HepG2 (cell line): Measurements from ENCODE around the gene NCBP3. TPM values are rescaled to one million over a fixed set of nuclear protein-coding genes. Genes with fewer than 3 reads are reported as not detected.
"Not testable (repeated sequence)": the region's sequence is repeated elsewhere in the genome, so short reads cannot be mapped to it uniquely, and the experiment has no call there.

Source experiments
- ATAC-seq: fragments of 200-7000 bp; cut with Tn5 transposase; 3 replicates; pipeline ENCODE4 v1.9.1; 2020; ENCODE audit warnings: mild to moderate bottlenecking, moderate library complexity
- BruUV-seq: library from RNA; stranded (reverse); fragments of 400-500 nt; replicated peaks from 2 replicates; lab custom pipeline; 2021; lab: Mats Ljungman, UMichigan
- CTCF ChIA-PET: fragments of 300-600 bp; formaldehyde crosslinking; extraction: SDS; loops from one replicate; lab custom pipeline; 2021; ENCODE audit warnings: low total read pairs, inconsistent platforms, low intra/inter-chr PET ratio; lab: Yijun Ruan, JAX
- POLR2A ChIA-PET: fragments of 350-600 bp; sonication (Branson Sonifier 250); formaldehyde crosslinking; loops from one replicate; lab custom pipeline; 2020; ENCODE audit warnings: antibody characterized with exemption, inconsistent platforms; lab: Yijun Ruan, JAX
- DNase-seq: peaks from one replicate; pipeline ENCODE4 v3.0.0-alpha.2; 2015; ENCODE audit warnings: low spot score
- FAIRE-seq: peaks from 3 replicates; lab custom pipeline; 2011; peaks lifted over from hg19 to GRCh38; lab: Jason Lieb, UNC
- H2AFZ ChIP-seq: one replicate; pipeline ENCODE4 v1.6.1; 2011; ENCODE audit warnings: low read length, inconsistent platforms
- H3K27ac ChIP-seq: fragments of 300-600 bp; 3 replicates; pipeline ENCODE4 v1.8.0; 2011; ENCODE audit warnings: mixed run types, mild to moderate bottlenecking, mixed read lengths, low read length, inconsistent platforms; ENCODE audit not compliant: insufficient read depth; ENCODE audit errors: extremely low read length
- H3K27me3 ChIP-seq, 2 experiments: fragments of 200-600 bp in 1 of 2; 2 replicates in 1 of 2; 3 replicates in 1 of 2; pipeline versions ENCODE4 v1.6.0 to v1.8.0; 2011; ENCODE audit warnings: low read length in 2 of 2, mild to moderate bottlenecking in 2 of 2, moderate library complexity in 2 of 2, inconsistent platforms in 1 of 2; ENCODE audit not compliant: insufficient read depth in 2 of 2, control insufficient read depth in 1 of 2
- H3K36me3 ChIP-seq, 2 experiments: fragments of 200-600 bp in 1 of 2; replicated peaks in 1 of 2; 2 replicates in 1 of 2; 3 replicates in 1 of 2; pipeline versions ENCODE4 v1.5.1 to v1.8.0; 2011; ENCODE audit warnings: low read length in 2 of 2, inconsistent platforms in 1 of 2; ENCODE audit not compliant: insufficient read depth in 2 of 2, control insufficient read depth in 1 of 2
- H3K4me1 ChIP-seq: 2 replicates; pipeline ENCODE4 v1.5.1; 2012; ENCODE audit warnings: low read length, inconsistent platforms; ENCODE audit not compliant: insufficient read depth
- H3K4me2 ChIP-seq: 2 replicates; pipeline ENCODE4 v1.6.0; 2011; ENCODE audit warnings: low read depth, low read length, inconsistent platforms
- H3K4me3 ChIP-seq, 3 experiments: fragments of 200-600 bp in 1 of 3; sonication (generic), shearing (Covaris generic) in 1 of 3; replicated peaks in 1 of 3; 2 replicates each; pipeline ENCODE4 v1.5.1; 2011 to 2016; ENCODE audit warnings: low read length in 3 of 3, inconsistent platforms in 2 of 3, low read depth in 2 of 3, mild to moderate bottlenecking in 2 of 3, control low read depth in 1 of 3, mixed read lengths in 1 of 3; ENCODE audit not compliant: insufficient read depth in 1 of 3
- H3K79me2 ChIP-seq: one replicate; pipeline ENCODE4 v1.6.1; 2011; ENCODE audit warnings: low read length, inconsistent platforms; ENCODE audit not compliant: insufficient read depth
- H3K9ac ChIP-seq: 2 replicates; pipeline ENCODE4 v1.6.0; 2011; ENCODE audit warnings: mild to moderate bottlenecking, low read depth, low read length, inconsistent platforms; ENCODE audit not compliant: insufficient read depth
- H3K9me3 ChIP-seq: 2 replicates; pipeline ENCODE4 v1.5.1; 2012; ENCODE audit warnings: mild to moderate bottlenecking, low read length
- H4K20me1 ChIP-seq: 2 replicates; pipeline ENCODE4 v1.6.0; 2011; ENCODE audit warnings: inconsistent platforms, mild to moderate bottlenecking, low read length, moderate library complexity; ENCODE audit not compliant: insufficient read depth
- WGBS: methylation state at CpG from one replicate; pipeline ENCODE4 v1.1.6; 2017; ENCODE audit warnings: low lambda C conversion rate; 5-methylcytosine and 5-hydroxymethylcytosine counted together
- in situ Hi-C: cut with HindIII; loops from 2 replicates; pipeline ENCODE4 v1.10.0; 2017; ENCODE audit warnings: low pct_unique_long_range_greater_than_20kb; ENCODE audit not compliant: extremely low pct_ligation_motif_present
- intact Hi-C: fragments of 100-400 bp; cut with micrococcal nuclease; formaldehyde crosslinking; loops from one replicate; pipeline ENCODE4 v1.10.0; 2022; ENCODE audit not compliant: unreplicated experiment
- polyA plus RNA-seq, 8 experiments: library from polyadenylated mRNA; depleted of rRNA in 3 of 8; stranded (reverse) in 7 of 8; unstranded in 1 of 8; fragments of >200 nt; fragmentation: Illumina TruSeq in 4 of 8; extraction: Trizol in 4 of 8; gene quantifications; 2 replicates each; pipeline versions ENCODE4 v1.2.1 to v1.2.3, GENCODE V29; 2011 to 2016; ENCODE audit warnings: low read depth in 4 of 8, missing spikeins in 1 of 8, mixed read lengths in 1 of 8; ENCODE audit not compliant: insufficient read depth in 1 of 8
- total RNA-seq, 5 experiments: library from RNA; depleted of rRNA; stranded (reverse); fragments of >200 nt; fragmentation: Illumina TruSeq; extraction: Trizol; gene quantifications; 2 replicates each; pipeline ENCODE4 v1.2.3, GENCODE V29; 2016; ENCODE audit warnings: low read depth in 1 of 5
- TF ChIP-seq, protein P1 (sequence below): sonication (generic); formaldehyde crosslinking; IDR thresholded peaks from 2 replicates; pipeline ENCODE4 v1.9.0; 2021; ENCODE audit warnings: mild to moderate bottlenecking, missing genetic modification reagents

Gene NCBP3
- total and polyA plus RNA-seq, 2 of the 13 experiments (the other 11 are each of a cell fraction or from before 2014, with no cell fraction given), result 19.5 to 24.8 TPM

DNA sequence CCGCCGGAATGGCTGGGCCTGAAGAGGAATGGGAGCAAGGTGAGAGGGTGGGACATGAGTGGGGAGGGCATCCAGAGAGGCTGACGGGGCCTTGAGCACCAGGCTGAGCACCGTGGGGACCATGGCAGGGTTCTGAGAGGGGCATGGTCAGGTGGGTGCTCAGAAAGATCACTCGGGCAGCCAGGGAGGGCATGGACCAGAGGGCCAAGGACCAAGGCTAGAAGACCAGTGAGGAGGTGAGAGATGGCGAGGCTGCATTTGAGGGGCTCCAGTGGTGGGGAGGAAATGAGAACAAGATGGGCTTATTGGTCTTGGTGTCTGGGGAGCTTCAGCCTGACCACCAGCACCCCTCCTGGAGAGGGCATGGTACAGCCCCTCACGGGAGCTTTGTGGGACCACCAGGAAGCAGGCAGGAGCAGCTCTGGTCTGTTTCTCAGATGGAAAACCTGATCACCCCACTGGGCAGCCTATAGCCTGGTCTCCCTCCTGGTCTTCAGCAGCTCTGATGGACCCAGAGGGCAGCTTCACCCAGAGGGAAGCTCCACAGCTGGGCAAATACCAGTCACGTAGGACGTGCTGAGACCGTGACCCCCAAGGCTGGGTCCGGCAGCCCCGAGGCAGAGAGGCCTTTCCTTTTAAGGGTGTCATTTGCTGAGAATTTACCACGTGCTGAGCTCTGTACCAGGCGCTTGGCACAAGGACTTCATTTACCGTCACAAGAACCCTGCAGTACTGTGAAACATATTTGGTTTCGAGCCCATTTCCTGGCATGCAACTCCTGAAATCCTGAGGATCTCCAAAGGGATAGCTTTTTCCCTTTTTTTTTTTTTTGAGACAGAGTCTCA lies 11.4 kb upstream of the NCBP3 start (continued):
- TF ChIP-seq, protein P1, sequence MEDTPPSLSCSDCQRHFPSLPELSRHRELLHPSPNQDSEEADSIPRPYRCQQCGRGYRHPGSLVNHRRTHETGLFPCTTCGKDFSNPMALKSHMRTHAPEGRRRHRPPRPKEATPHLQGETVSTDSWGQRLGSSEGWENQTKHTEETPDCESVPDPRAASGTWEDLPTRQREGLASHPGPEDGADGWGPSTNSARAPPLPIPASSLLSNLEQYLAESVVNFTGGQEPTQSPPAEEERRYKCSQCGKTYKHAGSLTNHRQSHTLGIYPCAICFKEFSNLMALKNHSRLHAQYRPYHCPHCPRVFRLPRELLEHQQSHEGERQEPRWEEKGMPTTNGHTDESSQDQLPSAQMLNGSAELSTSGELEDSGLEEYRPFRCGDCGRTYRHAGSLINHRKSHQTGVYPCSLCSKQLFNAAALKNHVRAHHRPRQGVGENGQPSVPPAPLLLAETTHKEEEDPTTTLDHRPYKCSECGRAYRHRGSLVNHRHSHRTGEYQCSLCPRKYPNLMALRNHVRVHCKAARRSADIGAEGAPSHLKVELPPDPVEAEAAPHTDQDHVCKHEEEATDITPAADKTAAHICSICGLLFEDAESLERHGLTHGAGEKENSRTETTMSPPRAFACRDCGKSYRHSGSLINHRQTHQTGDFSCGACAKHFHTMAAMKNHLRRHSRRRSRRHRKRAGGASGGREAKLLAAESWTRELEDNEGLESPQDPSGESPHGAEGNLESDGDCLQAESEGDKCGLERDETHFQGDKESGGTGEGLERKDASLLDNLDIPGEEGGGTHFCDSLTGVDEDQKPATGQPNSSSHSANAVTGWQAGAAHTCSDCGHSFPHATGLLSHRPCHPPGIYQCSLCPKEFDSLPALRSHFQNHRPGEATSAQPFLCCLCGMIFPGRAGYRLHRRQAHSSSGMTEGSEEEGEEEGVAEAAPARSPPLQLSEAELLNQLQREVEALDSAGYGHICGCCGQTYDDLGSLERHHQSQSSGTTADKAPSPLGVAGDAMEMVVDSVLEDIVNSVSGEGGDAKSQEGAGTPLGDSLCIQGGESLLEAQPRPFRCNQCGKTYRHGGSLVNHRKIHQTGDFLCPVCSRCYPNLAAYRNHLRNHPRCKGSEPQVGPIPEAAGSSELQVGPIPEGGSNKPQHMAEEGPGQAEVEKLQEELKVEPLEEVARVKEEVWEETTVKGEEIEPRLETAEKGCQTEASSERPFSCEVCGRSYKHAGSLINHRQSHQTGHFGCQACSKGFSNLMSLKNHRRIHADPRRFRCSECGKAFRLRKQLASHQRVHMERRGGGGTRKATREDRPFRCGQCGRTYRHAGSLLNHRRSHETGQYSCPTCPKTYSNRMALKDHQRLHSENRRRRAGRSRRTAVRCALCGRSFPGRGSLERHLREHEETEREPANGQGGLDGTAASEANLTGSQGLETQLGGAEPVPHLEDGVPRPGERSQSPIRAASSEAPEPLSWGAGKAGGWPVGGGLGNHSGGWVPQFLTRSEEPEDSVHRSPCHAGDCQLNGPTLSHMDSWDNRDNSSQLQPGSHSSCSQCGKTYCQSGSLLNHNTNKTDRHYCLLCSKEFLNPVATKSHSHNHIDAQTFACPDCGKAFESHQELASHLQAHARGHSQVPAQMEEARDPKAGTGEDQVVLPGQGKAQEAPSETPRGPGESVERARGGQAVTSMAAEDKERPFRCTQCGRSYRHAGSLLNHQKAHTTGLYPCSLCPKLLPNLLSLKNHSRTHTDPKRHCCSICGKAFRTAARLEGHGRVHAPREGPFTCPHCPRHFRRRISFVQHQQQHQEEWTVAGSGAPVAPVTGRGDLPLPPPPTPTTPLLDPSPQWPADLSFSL (CRISPR knock-in tag), result no peak

DNA sequence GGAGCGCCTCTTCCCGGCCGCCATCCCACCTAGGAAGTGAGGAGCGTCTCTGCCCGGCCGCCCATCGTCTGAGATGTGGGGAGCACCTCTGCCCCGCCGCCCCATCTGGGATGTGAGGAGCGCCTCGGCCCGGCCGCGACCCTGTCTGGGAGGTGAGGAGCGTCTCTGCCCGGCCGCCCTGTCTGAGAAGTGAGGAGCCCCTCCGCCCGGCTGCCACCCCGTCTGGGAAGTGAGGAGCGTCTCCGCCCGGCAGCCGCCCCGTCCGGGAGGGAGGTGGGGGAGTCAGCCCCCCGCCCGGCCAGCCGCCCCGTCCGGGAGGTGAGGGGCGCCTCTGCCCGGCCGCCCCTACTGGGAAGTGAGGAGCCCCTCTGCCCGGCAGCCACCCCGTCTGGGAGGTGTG lies 8.2 kb upstream of the NCBP3 start:
- intact Hi-C loops, result not testable (repeated sequence)

More for the DNA sequence above, 8.2 kb upstream of the NCBP3 start:
- H3K79me2 ChIP-seq, BruUV-seq, ATAC-seq, H3K27me3 ChIP-seq, H3K27ac ChIP-seq, H3K9me3 ChIP-seq, in situ Hi-C loops, H3K4me3 ChIP-seq, CTCF ChIA-PET, FAIRE-seq, H2AFZ ChIP-seq, H4K20me1 ChIP-seq, H3K36me3 ChIP-seq, POLR2A ChIA-PET, H3K4me2 ChIP-seq, H3K9ac ChIP-seq, DNase-seq: not testable (repeated sequence)
- peaks cover 28% of the 10 kb centered on the region for H3K4me1 ChIP-seq
- 12% methylated on average over 2 of the region's 36 CpGs for WGBS
